Endothelial cell of umbilical vein (primary cell): Measurements from ENCODE around the gene HIF1AN.

ENCODE experiments used
- CTCF ChIP-seq, 2 donors: IDR thresholded peaks; 1 replicate in 1 of 2; 2 replicates in 1 of 2; pipeline ENCODE4 v1.5.1; 2011; ENCODE audit warnings: low read length in 2 of 2, mild to moderate bottlenecking in 2 of 2, moderate library complexity in 2 of 2, control low read depth in 1 of 2, inconsistent platforms in 1 of 2, low read depth in 1 of 2; ENCODE audit not compliant: insufficient read depth in 1 of 2; ENCODE audit errors: extremely low read depth in 1 of 2
- EZH2 ChIP-seq: IDR thresholded peaks from 2 replicates; pipeline ENCODE4 v1.6.1; 2012; ENCODE audit warnings: borderline replicate concordance, low read depth, mild to moderate bottlenecking, moderate library complexity, low read length, inconsistent platforms; ENCODE audit not compliant: severe bottlenecking
- FOS ChIP-seq: IDR thresholded peaks from 2 replicates; pipeline ENCODE4 v1.6.1; 2011; ENCODE audit warnings: mild to moderate bottlenecking, low read length, moderate library complexity, borderline replicate concordance; ENCODE audit not compliant: insufficient read depth
- GATA2 ChIP-seq: IDR thresholded peaks from 2 replicates; pipeline ENCODE4 v1.7.0; 2011; ENCODE audit warnings: low read depth, mild to moderate bottlenecking, moderate library complexity, mixed read lengths, low read length; ENCODE audit not compliant: insufficient read length, insufficient read depth
- JUN ChIP-seq: IDR thresholded peaks from 2 replicates; pipeline ENCODE4 v1.6.1; 2011; ENCODE audit warnings: borderline replicate concordance, low read depth; ENCODE audit not compliant: insufficient read length, insufficient read depth
- MYC ChIP-seq: IDR thresholded peaks from one replicate; pipeline ENCODE4 v1.6.1; 2011; ENCODE audit warnings: mild to moderate bottlenecking, low read depth, low read length
- POLR2A ChIP-seq: IDR thresholded peaks from 2 replicates; pipeline ENCODE4 v1.6.1; 2012; ENCODE audit warnings: low read depth, mild to moderate bottlenecking, control low read depth, low read length
- POLR2AphosphoS5 ChIP-seq: IDR thresholded peaks from 2 replicates; pipeline ENCODE4 v1.6.1; 2012; ENCODE audit warnings: low read depth, mild to moderate bottlenecking, control low read depth, low read length, moderate library complexity; ENCODE audit not compliant: insufficient read depth
- TF ChIP-seq, protein P1 (sequence below): IDR thresholded peaks from 2 replicates; pipeline ENCODE4 v1.6.1; 2011; ENCODE audit not compliant: insufficient read depth, insufficient read length

DNA sequence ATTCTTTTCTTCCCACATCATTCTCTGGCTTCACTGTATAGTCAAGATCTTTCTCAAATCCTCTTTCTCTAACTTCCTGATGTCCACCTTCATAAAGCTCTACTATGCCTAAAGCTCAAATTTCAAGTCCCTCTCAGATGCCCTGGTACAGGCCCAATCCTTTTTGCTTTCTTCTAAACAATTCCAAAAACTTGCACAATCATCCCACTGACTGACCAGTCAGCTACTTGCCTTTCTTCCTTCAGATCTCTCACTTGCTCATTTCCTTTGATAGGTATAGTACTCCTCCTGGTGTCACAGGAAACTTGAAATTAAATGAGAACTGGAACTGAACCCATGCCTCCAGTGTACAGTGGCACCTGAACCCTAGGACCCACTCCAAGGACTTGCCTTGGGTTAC is 34.3 kb upstream of the HIF1AN start:
- no peak for TF ChIP-seq POLR2A
- TF ChIP-seq POLR2AphosphoS5 = no peak
- no peak for TF ChIP-seq CTCF (IDR thresholded peaks at IDR 0.05; ENCODE audit: extremely low read depth in 1 of 2, insufficient read depth in 1 of 2, low read depth in 1 of 2, low read length in 2 of 2)
- TF ChIP-seq, protein P1, sequence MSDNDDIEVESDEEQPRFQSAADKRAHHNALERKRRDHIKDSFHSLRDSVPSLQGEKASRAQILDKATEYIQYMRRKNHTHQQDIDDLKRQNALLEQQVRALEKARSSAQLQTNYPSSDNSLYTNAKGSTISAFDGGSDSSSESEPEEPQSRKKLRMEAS = no peak
- TF ChIP-seq JUN = no peak
- TF ChIP-seq GATA2 = no peak
- no peak for TF ChIP-seq EZH2
- TF ChIP-seq MYC = no peak
- no peak for TF ChIP-seq FOS
